WTC11 (cell line): ENCODE data around the gene AGAP1. TPM values are rescaled to one million over a fixed set of nuclear protein-coding genes. Genes with fewer than 3 reads are reported as not detected.

Experiments
- ATAC-seq: fragments of 200-7000 bp; cut with Tn5 transposase; 2 replicates; pipeline ENCODE4 v1.10.0; 2021; ENCODE audit warnings: mild to moderate bottlenecking, moderate library complexity
- CTCF ChIA-PET: fragments of 300-600 bp; sonication (Branson Sonifier 250); formaldehyde crosslinking; loops from one replicate; lab custom pipeline; 2021; ENCODE audit warnings: antibody characterized with exemption; lab: Charles Lee
- POLR2A ChIA-PET: fragments of 350-600 bp; sonication (Branson Sonifier 250); formaldehyde crosslinking; loops from one replicate; lab custom pipeline; 2021; ENCODE audit warnings: antibody characterized with exemption; lab: Charles Lee
- DNase-seq: peaks from one replicate; pipeline ENCODE4 v3.0.0; 2021; ENCODE audit warnings: low spot score
- H3K27ac Mint-ChIP-seq: 2 replicates; pipeline ENCODE4 v1.8.0; 2021; ENCODE audit warnings: mixed read lengths
- H3K27me3 Mint-ChIP-seq: 2 replicates; pipeline ENCODE4 v1.8.0; 2021; ENCODE audit warnings: low read depth, mild to moderate bottlenecking, moderate library complexity, mixed read lengths
- H3K36me3 Mint-ChIP-seq: 2 replicates; pipeline ENCODE4 v1.8.0; 2021; ENCODE audit warnings: mixed read lengths
- H3K4me1 Mint-ChIP-seq: 2 replicates; pipeline ENCODE4 v1.8.0; 2022; ENCODE audit warnings: mixed read lengths
- H3K4me3 Mint-ChIP-seq: 2 replicates; pipeline ENCODE4 v1.8.0; 2021; ENCODE audit warnings: mild to moderate bottlenecking, moderate library complexity, mixed read lengths
- H3K9me3 Mint-ChIP-seq: 2 replicates; pipeline ENCODE4 v1.8.0; 2021; ENCODE audit warnings: mixed read lengths
- GABPB1 ChIP-seq: sonication (generic); formaldehyde crosslinking; IDR thresholded peaks from 2 replicates; pipeline ENCODE4 v1.8.1; 2023; ENCODE audit warnings: mild to moderate bottlenecking, missing genetic modification reagents
- IRF2 ChIP-seq: sonication (generic); formaldehyde crosslinking; IDR thresholded peaks from 2 replicates; pipeline ENCODE4 v1.8.0; 2022; ENCODE audit warnings: low read depth, missing genetic modification reagents, borderline replicate concordance
- JUN ChIP-seq: sonication (generic); formaldehyde crosslinking; IDR thresholded peaks from 2 replicates; pipeline ENCODE4 v1.8.0; 2023; ENCODE audit warnings: mild to moderate bottlenecking, missing genetic modification reagents
- KAT7 ChIP-seq: sonication (generic); formaldehyde crosslinking; IDR thresholded peaks from 2 replicates; pipeline ENCODE4 v1.8.1; 2023; ENCODE audit warnings: missing genetic modification reagents, mild to moderate bottlenecking, borderline replicate concordance
- MYBL2 ChIP-seq: sonication (generic); formaldehyde crosslinking; IDR thresholded peaks from 2 replicates; pipeline ENCODE4 v1.8.1; 2023; ENCODE audit warnings: mild to moderate bottlenecking, moderate library complexity, missing genetic modification reagents
- OVOL2 ChIP-seq: fragments of 250-450 bp; sonication (Bioruptor Pico); IDR thresholded peaks from 2 replicates; pipeline ENCODE4 v1.9.0; 2021; ENCODE audit warnings: mild to moderate bottlenecking, borderline replicate concordance
- SMAD3 ChIP-seq: sonication (generic); formaldehyde crosslinking; IDR thresholded peaks from 2 replicates; pipeline ENCODE4 v1.8.0; 2022; ENCODE audit warnings: missing genetic modification reagents, mild to moderate bottlenecking, borderline replicate concordance
- ZNF121 ChIP-seq: sonication (generic); formaldehyde crosslinking; IDR thresholded peaks from 2 replicates; pipeline ENCODE4 v1.8.0; 2023; ENCODE audit warnings: missing genetic modification reagents
- ZNF317 ChIP-seq: sonication (generic); formaldehyde crosslinking; IDR thresholded peaks from 2 replicates; pipeline ENCODE4 v1.8.1; 2023; ENCODE audit warnings: low read depth, mild to moderate bottlenecking, moderate library complexity, missing genetic modification reagents, borderline replicate concordance
- ZNF671 ChIP-seq: fragments of 250-450 bp; sonication (Bioruptor Pico); IDR thresholded peaks from 2 replicates; pipeline ENCODE4 v1.8.0; 2021; ENCODE audit warnings: mild to moderate bottlenecking
- total RNA-seq: library from RNA; stranded (reverse); gene quantifications from 3 replicates; pipeline ENCODE4 v1.2.3, GENCODE V29; 2021
- TF ChIP-seq, protein P1 (sequence below): sonication (generic); formaldehyde crosslinking; IDR thresholded peaks from 2 replicates; pipeline ENCODE4 v1.8.1; 2023; ENCODE audit warnings: mild to moderate bottlenecking, missing genetic modification reagents
- TF ChIP-seq, protein P2 (sequence below): fragments of 250-450 bp; sonication (Bioruptor Pico); IDR thresholded peaks from 2 replicates; pipeline ENCODE4 v1.9.0; 2021; ENCODE audit warnings: mild to moderate bottlenecking
- TF ChIP-seq, protein P3 (sequence below): sonication (generic); formaldehyde crosslinking; IDR thresholded peaks from 2 replicates; pipeline ENCODE4 v1.8.1; 2022; ENCODE audit warnings: mild to moderate bottlenecking, moderate library complexity, missing genetic modification reagents
- TF ChIP-seq, protein P4 (sequence below): sonication (generic); formaldehyde crosslinking; IDR thresholded peaks from 2 replicates; pipeline ENCODE4 v1.8.1; 2023; ENCODE audit warnings: mild to moderate bottlenecking, missing genetic modification reagents
- TF ChIP-seq, protein P5 (sequence below): sonication (generic); formaldehyde crosslinking; IDR thresholded peaks from 2 replicates; pipeline ENCODE4 v1.8.1; 2022; ENCODE audit warnings: low read depth, mild to moderate bottlenecking, moderate library complexity, missing genetic modification reagents, borderline replicate concordance
- TF ChIP-seq, protein P6 (sequence below): fragments of 250-450 bp; sonication (Bioruptor Pico); IDR thresholded peaks from 2 replicates; pipeline ENCODE4 v1.8.0; 2021; ENCODE audit warnings: mild to moderate bottlenecking
- TF ChIP-seq, protein P7 (sequence below): sonication (generic); formaldehyde crosslinking; IDR thresholded peaks from 2 replicates; pipeline ENCODE4 v1.8.0; 2022; ENCODE audit warnings: mild to moderate bottlenecking, missing genetic modification reagents
- TF ChIP-seq, protein P8 (sequence below): fragments of 250-450 bp; sonication (Bioruptor Pico); IDR thresholded peaks from 2 replicates; pipeline ENCODE4 v2.1.2; 2022; ENCODE audit warnings: mild to moderate bottlenecking, moderate library complexity
- TF ChIP-seq, protein P9 (sequence below): sonication (generic); formaldehyde crosslinking; IDR thresholded peaks from 2 replicates; pipeline ENCODE4 v1.8.1; 2023; ENCODE audit warnings: mild to moderate bottlenecking, moderate library complexity, missing genetic modification reagents

AGAP1 gene
- total RNA-seq, 1 experiment from 2014 or later, result 49.3 TPM

DNA sequence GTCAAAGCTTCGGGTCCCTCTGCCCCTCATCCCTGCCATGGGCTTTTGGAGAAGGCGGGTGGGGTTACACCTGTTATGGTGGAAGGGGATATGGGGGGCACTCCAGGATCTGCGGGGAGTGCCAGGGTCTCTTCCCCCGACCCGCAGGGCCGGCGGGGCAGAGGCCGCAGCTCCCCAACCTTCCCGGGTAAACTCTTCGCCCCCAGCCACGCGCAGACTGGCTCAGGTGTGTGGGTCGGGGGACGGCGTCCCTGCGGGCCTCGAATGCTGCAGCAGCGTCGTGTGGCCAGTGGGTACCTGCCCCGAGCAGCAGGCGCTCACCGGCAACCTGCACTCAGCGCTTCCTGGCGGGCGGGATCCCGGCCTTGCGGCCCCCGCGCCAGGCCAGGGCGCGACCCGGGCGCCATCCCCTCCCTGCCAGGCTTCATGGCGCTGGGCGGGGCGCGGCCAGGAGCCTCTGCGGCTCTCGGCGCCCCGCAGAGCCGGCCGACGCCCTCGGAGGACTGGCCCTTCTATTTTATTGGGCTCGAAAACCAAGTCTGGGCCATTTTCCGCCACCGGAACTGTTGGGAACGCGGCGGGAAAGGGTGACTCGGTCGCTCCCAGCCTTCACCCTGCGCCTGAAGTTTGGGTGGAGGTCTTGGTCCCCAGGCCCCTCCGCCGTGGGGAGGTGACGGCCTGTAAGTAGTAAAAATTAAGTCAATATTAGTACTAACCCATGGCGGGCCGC lies 669.8 kb downstream of the AGAP1 start (continued):
- TF ChIP-seq, protein P1, sequence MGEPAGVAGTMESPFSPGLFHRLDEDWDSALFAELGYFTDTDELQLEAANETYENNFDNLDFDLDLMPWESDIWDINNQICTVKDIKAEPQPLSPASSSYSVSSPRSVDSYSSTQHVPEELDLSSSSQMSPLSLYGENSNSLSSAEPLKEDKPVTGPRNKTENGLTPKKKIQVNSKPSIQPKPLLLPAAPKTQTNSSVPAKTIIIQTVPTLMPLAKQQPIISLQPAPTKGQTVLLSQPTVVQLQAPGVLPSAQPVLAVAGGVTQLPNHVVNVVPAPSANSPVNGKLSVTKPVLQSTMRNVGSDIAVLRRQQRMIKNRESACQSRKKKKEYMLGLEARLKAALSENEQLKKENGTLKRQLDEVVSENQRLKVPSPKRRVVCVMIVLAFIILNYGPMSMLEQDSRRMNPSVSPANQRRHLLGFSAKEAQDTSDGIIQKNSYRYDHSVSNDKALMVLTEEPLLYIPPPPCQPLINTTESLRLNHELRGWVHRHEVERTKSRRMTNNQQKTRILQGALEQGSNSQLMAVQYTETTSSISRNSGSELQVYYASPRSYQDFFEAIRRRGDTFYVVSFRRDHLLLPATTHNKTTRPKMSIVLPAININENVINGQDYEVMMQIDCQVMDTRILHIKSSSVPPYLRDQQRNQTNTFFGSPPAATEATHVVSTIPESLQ (CRISPR knock-in tag), result no peak
- TF ChIP-seq, protein P2, sequence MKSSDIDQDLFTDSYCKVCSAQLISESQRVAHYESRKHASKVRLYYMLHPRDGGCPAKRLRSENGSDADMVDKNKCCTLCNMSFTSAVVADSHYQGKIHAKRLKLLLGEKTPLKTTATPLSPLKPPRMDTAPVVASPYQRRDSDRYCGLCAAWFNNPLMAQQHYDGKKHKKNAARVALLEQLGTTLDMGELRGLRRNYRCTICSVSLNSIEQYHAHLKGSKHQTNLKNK (CRISPR knock-in tag), result no peak
- TF ChIP-seq ZNF317, result no peak
- TF ChIP-seq, protein P3, sequence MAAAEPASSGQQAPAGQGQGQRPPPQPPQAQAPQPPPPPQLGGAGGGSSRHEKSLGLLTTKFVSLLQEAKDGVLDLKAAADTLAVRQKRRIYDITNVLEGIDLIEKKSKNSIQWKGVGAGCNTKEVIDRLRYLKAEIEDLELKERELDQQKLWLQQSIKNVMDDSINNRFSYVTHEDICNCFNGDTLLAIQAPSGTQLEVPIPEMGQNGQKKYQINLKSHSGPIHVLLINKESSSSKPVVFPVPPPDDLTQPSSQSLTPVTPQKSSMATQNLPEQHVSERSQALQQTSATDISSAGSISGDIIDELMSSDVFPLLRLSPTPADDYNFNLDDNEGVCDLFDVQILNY, result no peak
- no peak for TF ChIP-seq IRF2 (CRISPR knock-in tag)
- TF ChIP-seq, protein P4, sequence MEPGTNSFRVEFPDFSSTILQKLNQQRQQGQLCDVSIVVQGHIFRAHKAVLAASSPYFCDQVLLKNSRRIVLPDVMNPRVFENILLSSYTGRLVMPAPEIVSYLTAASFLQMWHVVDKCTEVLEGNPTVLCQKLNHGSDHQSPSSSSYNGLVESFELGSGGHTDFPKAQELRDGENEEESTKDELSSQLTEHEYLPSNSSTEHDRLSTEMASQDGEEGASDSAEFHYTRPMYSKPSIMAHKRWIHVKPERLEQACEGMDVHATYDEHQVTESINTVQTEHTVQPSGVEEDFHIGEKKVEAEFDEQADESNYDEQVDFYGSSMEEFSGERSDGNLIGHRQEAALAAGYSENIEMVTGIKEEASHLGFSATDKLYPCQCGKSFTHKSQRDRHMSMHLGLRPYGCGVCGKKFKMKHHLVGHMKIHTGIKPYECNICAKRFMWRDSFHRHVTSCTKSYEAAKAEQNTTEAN (CRISPR knock-in tag), result no peak
- TF ChIP-seq JUN (CRISPR knock-in tag), result no peak
- no peak for TF ChIP-seq OVOL2 (CRISPR knock-in tag)
- TF ChIP-seq ZNF671, result no peak
- TF ChIP-seq, protein P5, sequence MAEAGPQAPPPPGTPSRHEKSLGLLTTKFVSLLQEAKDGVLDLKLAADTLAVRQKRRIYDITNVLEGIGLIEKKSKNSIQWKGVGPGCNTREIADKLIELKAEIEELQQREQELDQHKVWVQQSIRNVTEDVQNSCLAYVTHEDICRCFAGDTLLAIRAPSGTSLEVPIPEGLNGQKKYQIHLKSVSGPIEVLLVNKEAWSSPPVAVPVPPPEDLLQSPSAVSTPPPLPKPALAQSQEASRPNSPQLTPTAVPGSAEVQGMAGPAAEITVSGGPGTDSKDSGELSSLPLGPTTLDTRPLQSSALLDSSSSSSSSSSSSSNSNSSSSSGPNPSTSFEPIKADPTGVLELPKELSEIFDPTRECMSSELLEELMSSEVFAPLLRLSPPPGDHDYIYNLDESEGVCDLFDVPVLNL (CRISPR knock-in tag), result no peak

DNA sequence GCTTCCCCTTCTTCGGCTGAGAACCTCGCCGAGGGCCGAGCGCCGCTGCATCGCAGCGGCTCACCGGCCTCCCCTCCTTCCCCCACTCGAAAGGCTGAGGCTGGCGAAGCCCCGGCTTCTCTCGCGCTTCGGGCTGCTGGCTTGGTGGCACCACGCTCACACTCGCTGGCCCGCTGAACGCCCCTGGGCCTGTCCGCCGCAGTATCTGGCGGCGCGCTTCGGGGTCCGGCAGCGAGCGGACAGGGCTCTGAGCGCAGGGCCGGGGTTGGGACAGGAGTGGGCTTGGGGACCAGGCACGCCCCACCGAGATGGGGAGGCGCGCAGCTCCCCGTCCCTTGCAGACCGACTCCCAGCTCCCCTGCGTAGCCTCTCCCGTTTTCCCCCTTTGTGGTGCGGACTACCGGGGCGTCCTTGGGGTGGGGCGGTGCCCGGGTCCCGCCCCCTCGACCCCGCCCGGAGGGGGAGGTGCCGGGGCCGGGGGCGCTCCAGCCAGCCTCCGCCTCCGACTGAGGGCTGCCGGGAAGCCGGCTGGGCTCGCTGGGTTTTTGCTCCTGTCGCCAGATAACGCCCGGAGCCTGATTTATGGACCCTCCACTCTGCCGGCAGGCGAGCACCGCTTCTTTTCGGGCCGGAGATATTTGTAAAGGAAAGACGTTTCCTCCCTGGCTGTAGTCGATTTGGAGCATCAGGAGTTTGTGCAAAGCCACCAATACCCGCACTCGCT lies 670.5 kb downstream of the AGAP1 start:
- Mint-ChIP-seq H3K36me3 (peaks cover 7% of the 10 kb centered on the region), H3K27me3 (peaks cover 85% of the 10 kb centered on the region), H3K27ac (peak overlapping the region; percentile 45; the same call in 1 of the 2 replicates), H3K4me1 (peaks cover 53% of the 10 kb centered on the region), H3K9me3 (no peaks in the 10 kb centered on the region), H3K4me3 (peak overlapping the region; percentile 75)
- ChIA-PET POLR2A (no interaction called here), CTCF (interaction anchor here (0.5 to 1.0 kb wide), 3 partner anchors 13 to 904 kb away, joined by 3 read pairs; no protein-coding TSS in a partner anchor)
- DNase-seq (peak; percentile 69), ATAC-seq (peak; percentile 16)
- TF ChIP-seq GABPB1 (CRISPR knock-in tag) (no peak), KAT7 (CRISPR knock-in tag) (no peak), ZNF121 (CRISPR knock-in tag) (no peak), MYBL2 (CRISPR knock-in tag) (0 out of 2 replicates have a peak, but pooled peaks have one; percentile 54), SMAD3 (CRISPR knock-in tag) (no peak)
- TF ChIP-seq, protein P6, sequence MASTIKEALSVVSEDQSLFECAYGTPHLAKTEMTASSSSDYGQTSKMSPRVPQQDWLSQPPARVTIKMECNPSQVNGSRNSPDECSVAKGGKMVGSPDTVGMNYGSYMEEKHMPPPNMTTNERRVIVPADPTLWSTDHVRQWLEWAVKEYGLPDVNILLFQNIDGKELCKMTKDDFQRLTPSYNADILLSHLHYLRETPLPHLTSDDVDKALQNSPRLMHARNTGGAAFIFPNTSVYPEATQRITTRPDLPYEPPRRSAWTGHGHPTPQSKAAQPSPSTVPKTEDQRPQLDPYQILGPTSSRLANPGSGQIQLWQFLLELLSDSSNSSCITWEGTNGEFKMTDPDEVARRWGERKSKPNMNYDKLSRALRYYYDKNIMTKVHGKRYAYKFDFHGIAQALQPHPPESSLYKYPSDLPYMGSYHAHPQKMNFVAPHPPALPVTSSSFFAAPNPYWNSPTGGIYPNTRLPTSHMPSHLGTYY, result no peak
- TF ChIP-seq, protein P7, sequence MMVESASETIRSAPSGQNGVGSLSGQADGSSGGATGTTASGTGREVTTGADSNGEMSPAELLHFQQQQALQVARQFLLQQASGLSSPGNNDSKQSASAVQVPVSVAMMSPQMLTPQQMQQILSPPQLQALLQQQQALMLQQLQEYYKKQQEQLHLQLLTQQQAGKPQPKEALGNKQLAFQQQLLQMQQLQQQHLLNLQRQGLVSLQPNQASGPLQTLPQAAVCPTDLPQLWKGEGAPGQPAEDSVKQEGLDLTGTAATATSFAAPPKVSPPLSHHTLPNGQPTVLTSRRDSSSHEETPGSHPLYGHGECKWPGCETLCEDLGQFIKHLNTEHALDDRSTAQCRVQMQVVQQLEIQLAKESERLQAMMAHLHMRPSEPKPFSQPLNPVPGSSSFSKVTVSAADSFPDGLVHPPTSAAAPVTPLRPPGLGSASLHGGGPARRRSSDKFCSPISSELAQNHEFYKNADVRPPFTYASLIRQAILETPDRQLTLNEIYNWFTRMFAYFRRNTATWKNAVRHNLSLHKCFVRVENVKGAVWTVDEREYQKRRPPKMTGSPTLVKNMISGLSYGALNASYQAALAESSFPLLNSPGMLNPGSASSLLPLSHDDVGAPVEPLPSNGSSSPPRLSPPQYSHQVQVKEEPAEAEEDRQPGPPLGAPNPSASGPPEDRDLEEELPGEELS (CRISPR knock-in tag), result peak; percentile 85; the same call in 1 of the 2 replicates
- TF ChIP-seq, protein P8, sequence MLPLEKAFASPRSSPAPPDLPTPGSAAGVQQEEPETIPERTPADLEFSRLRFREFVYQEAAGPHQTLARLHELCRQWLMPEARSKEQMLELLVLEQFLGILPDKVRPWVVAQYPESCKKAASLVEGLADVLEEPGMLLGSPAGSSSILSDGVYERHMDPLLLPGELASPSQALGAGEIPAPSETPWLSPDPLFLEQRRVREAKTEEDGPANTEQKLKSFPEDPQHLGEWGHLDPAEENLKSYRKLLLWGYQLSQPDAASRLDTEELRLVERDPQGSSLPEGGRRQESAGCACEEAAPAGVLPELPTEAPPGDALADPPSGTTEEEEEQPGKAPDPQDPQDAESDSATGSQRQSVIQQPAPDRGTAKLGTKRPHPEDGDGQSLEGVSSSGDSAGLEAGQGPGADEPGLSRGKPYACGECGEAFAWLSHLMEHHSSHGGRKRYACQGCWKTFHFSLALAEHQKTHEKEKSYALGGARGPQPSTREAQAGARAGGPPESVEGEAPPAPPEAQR (CRISPR knock-in tag), result no peak
- TF ChIP-seq, protein P9, sequence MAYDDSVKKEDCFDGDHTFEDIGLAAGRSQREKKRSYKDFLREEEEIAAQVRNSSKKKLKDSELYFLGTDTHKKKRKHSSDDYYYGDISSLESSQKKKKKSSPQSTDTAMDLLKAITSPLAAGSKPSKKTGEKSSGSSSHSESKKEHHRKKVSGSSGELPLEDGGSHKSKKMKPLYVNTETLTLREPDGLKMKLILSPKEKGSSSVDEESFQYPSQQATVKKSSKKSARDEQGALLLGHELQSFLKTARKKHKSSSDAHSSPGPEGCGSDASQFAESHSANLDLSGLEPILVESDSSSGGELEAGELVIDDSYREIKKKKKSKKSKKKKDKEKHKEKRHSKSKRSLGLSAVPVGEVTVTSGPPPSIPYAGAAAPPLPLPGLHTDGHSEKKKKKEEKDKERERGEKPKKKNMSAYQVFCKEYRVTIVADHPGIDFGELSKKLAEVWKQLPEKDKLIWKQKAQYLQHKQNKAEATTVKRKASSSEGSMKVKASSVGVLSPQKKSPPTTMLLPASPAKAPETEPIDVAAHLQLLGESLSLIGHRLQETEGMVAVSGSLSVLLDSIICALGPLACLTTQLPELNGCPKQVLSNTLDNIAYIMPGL (CRISPR knock-in tag), result no peak; the same call in 1 of the 2 replicates
- TF ChIP-seq, protein P4 (CRISPR knock-in tag), result peak; percentile 63; the same call in 1 of the 2 replicates
